ENCODE measurements around the gene SIGLEC14.

SIGLEC14 gene

DNA sequence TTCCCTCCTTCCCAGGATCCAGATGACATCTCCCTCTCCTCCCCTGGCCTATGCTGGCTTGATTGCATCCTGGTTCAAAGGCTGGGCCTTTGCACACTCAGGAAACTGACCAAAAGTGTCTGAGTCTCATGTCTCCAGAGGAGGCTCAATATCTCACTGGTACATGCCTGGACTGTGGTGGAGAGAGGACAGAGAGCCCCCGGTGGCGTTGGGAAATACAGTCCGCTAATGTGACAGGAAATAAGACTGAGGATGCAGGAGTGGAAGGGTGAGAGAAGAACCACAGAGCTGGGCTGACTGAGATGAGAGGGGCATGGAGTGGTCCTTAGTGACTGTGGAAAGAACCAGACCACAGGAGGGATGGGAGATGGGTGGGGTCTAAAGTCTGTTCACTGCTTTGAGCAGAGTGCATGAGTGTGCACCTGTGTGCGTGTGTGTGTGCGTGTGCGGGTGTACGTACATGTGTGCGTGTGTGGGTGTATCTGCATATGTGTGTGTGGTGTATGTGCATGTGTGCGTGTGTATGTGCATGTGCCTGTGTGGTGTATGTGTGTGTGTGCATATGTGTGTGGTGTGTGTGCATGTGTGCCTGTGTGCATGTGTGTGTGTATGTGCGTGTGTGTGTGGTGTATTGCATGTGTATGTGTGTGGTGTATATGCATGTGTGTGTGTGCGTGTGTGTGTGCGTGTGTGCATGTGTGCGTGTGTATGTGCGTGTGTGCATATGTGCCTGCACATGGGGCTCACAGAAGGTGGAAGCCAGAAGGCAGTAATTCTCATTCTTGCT is 18.3 kb downstream of the SIGLEC14 start:
- no peak for DNase-seq

DNA sequence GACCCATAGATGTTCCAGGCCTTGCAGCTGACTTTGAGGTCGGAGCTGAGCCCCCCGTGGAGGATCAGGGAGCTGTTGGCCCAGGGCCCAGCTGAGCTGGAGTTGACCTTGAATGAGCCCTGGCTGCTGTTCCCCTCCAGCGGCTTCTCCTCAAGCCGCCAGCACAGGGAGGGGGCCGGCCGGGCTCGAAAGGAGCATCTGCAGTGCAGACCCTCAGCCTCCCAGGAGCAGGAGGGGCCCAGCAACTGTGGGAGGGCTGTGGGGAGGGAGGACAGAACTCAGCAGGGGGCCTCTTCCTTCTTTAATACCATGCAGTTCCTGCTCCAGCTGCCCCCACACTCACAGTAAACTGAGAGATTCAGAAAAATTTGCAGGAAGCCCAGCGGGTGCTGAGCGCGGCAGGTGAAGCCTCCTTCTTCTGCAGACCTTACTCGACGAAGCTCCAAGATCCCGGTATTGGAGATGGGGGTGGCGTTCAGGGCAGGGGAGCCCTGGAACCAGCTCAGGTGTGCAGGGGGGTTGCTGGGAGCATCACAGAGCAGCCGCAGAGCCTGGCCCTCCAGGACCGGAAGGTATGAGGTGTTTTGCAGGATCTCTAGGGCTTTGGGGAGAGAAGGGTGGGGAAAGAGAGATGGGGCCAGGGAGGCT is 19.0 kb downstream of the SIGLEC14 start:
- no peaks in the 10 kb centered on the region for H3K79me2 ChIP-seq (ENCODE audit: insufficient read depth, low read length)
- H2AFZ ChIP-seq (ENCODE audit: low read depth, low read length): no peak overlapping the region
- no peak for TF ChIP-seq EZH2 (IDR thresholded peaks at IDR 0.05; ENCODE audit: borderline replicate concordance, low read depth, low read length, severe bottlenecking)
- TF ChIP-seq, protein P1, sequence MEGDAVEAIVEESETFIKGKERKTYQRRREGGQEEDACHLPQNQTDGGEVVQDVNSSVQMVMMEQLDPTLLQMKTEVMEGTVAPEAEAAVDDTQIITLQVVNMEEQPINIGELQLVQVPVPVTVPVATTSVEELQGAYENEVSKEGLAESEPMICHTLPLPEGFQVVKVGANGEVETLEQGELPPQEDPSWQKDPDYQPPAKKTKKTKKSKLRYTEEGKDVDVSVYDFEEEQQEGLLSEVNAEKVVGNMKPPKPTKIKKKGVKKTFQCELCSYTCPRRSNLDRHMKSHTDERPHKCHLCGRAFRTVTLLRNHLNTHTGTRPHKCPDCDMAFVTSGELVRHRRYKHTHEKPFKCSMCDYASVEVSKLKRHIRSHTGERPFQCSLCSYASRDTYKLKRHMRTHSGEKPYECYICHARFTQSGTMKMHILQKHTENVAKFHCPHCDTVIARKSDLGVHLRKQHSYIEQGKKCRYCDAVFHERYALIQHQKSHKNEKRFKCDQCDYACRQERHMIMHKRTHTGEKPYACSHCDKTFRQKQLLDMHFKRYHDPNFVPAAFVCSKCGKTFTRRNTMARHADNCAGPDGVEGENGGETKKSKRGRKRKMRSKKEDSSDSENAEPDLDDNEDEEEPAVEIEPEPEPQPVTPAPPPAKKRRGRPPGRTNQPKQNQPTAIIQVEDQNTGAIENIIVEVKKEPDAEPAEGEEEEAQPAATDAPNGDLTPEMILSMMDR (IDR thresholded peaks at IDR 0.05; ENCODE audit: borderline replicate concordance, extremely low read depth, low read length, poor library complexity, severe bottlenecking): no peak
- no peak for ATAC-seq (ENCODE audit: insufficient read depth, low read depth)
- H3K4me3 ChIP-seq (ENCODE audit: low read depth in 1 of 2, low read length in 2 of 2): no peak overlapping the region
- peaks cover 5% of the 10 kb centered on the region for H3K27me3 ChIP-seq (ENCODE audit: insufficient read depth, low read length, poor library complexity)
- H3K9me3 ChIP-seq (ENCODE audit: insufficient read depth, low read length, severe bottlenecking): no peaks in the 10 kb centered on the region
- H3K4me1 ChIP-seq (ENCODE audit: insufficient read depth, low read length): no peaks in the 10 kb centered on the region
- H3K36me3 ChIP-seq (ENCODE audit: insufficient read depth, low read length): no peaks in the 10 kb centered on the region
- no peak overlapping the region for H3K4me2 ChIP-seq (ENCODE audit: insufficient read depth, low read length)
- DNase-seq: no peak
- no peak overlapping the region for H3K9ac ChIP-seq (ENCODE audit: low read depth, low read length)
- H3K27ac ChIP-seq (ENCODE audit: low read length): no peak overlapping the region
- no peaks in the 10 kb centered on the region for H4K20me1 ChIP-seq (ENCODE audit: insufficient read depth, low read length)

More for the DNA sequence above, 18.3 kb downstream of the SIGLEC14 start:
- H3K4me2 ChIP-seq (ENCODE audit: insufficient read depth, low read length): no peak overlapping the region
- no peak for ATAC-seq (ENCODE audit: insufficient read depth, low read depth)
- H2AFZ ChIP-seq (ENCODE audit: low read depth, low read length): no peak overlapping the region
- no peak overlapping the region for H3K27ac ChIP-seq (ENCODE audit: low read length)
- no peaks in the 10 kb centered on the region for H3K9me3 ChIP-seq (ENCODE audit: insufficient read depth, low read length, severe bottlenecking)
- no peaks in the 10 kb centered on the region for H3K36me3 ChIP-seq (ENCODE audit: insufficient read depth, low read length)
- H3K4me1 ChIP-seq (ENCODE audit: insufficient read depth, low read length): no peaks in the 10 kb centered on the region
- H4K20me1 ChIP-seq (ENCODE audit: insufficient read depth, low read length): no peaks in the 10 kb centered on the region
- H3K27me3 ChIP-seq (ENCODE audit: insufficient read depth, low read length, poor library complexity): peaks cover 5% of the 10 kb centered on the region
- no peak for TF ChIP-seq EZH2 (IDR thresholded peaks at IDR 0.05; ENCODE audit: borderline replicate concordance, low read depth, low read length, severe bottlenecking)
- TF ChIP-seq, protein P1 (IDR thresholded peaks at IDR 0.05; ENCODE audit: borderline replicate concordance, extremely low read depth, low read length, poor library complexity, severe bottlenecking): no peak
- no peak overlapping the region for H3K9ac ChIP-seq (ENCODE audit: low read depth, low read length)
- H3K4me3 ChIP-seq (ENCODE audit: low read depth in 1 of 2, low read length in 2 of 2): no peak overlapping the region
- no peaks in the 10 kb centered on the region for H3K79me2 ChIP-seq (ENCODE audit: insufficient read depth, low read length)

DNA sequence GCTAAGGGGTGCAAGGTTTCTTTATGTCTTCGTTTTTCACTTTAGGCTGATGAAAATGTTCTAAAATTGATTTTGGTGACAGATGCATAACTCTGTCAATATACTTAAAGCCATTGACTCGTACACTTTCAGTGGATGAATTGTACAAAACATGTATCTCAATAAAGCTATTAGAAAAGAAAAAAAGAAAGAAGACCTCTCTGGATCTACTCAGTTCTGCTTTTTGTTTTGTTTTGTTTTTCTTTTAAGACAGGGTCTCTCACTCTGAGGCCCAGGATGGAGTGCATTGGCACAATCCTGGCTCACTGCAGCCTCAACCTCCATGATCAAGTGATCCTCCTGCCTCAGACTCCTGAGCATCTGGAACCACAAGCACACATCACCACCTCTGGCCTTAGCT is 19.9 kb downstream of the SIGLEC14 start:
- Histone ChIP-seq H3K36me3 (ENCODE audit: insufficient read depth, low read length) (no peaks in the 10 kb centered on the region), H3K9ac (ENCODE audit: low read depth, low read length) (no peak overlapping the region), H3K27me3 (ENCODE audit: insufficient read depth, low read length, poor library complexity) (peaks cover 5% of the 10 kb centered on the region), H2AFZ (ENCODE audit: low read depth, low read length) (no peak overlapping the region), H3K4me1 (ENCODE audit: insufficient read depth, low read length) (no peaks in the 10 kb centered on the region), H3K4me2 (ENCODE audit: insufficient read depth, low read length) (no peak overlapping the region), H3K9me3 (ENCODE audit: insufficient read depth, low read length, severe bottlenecking) (no peaks in the 10 kb centered on the region), H3K4me3 (ENCODE audit: low read depth in 1 of 2, low read length in 2 of 2) (no peak overlapping the region), H3K27ac (ENCODE audit: low read length) (no peak overlapping the region), H3K79me2 (ENCODE audit: insufficient read depth, low read length) (no peaks in the 10 kb centered on the region), H4K20me1 (ENCODE audit: insufficient read depth, low read length) (no peaks in the 10 kb centered on the region)
- DNase-seq (no peak), ATAC-seq (ENCODE audit: insufficient read depth, low read depth) (no peak)
- TF ChIP-seq EZH2 (IDR thresholded peaks at IDR 0.05; ENCODE audit: borderline replicate concordance, low read depth, low read length, severe bottlenecking): no peak
- TF ChIP-seq, protein P1 (IDR thresholded peaks at IDR 0.05; ENCODE audit: borderline replicate concordance, extremely low read depth, low read length, poor library complexity, severe bottlenecking): no peak

Measured in DND-41 (cell line).